IMR-90 (cell line): ENCODE data around the gene PDXK. TPM values are rescaled to one million over a fixed set of nuclear protein-coding genes. Genes with fewer than 3 reads are reported as not detected.
A peak's percentile ranks its signal among the peaks of the same experiment; 100 is the strongest.
"Not testable (repeated sequence)": the region's sequence is repeated elsewhere in the genome, so short reads cannot be mapped to it uniquely, and the experiment has no call there.

Experiments
- ATAC-seq: fragments of 200-7000 bp; cut with Tn5 transposase; 2 replicates; pipeline ENCODE4 v1.9.1; 2020; ENCODE audit warnings: low read depth, mild to moderate bottlenecking, moderate library complexity
- BruUV-seq: library from RNA; stranded (reverse); fragments of 400-500 nt; replicated peaks from 2 replicates; lab custom pipeline; 2021; lab: Mats Ljungman, UMichigan
- CTCF ChIA-PET: fragments of 300-600 bp; formaldehyde crosslinking; extraction: SDS; loops from one replicate; lab custom pipeline; 2021; ENCODE audit warnings: antibody characterized with exemption; lab: Yijun Ruan, JAX
- POLR2A ChIA-PET: fragments of 300-600 bp; sonication (Branson Sonifier 250); formaldehyde crosslinking; loops from one replicate; lab custom pipeline; 2022; ENCODE audit warnings: antibody characterized with exemption; ENCODE audit not compliant: unreplicated experiment; lab: Charles Lee
- DNase-seq: peaks from one replicate; pipeline ENCODE4 v3.0.0; 2013
- H2AFZ ChIP-seq: replicated peaks from 2 replicates; pipeline ENCODE3; 2013; ENCODE audit warnings: low read length, mild to moderate bottlenecking; ENCODE audit not compliant: poor library complexity
- H2AK5ac ChIP-seq: 2 replicates; pipeline ENCODE4 v1.6.1; 2013; ENCODE audit warnings: low read depth, low read length, inconsistent platforms
- H2AK9ac ChIP-seq: replicated peaks from 2 replicates; pipeline ENCODE3; 2013; ENCODE audit warnings: mild to moderate bottlenecking, low read depth, low read length, moderate library complexity; ENCODE audit not compliant: poor library complexity
- H2BK120ac ChIP-seq: 2 replicates; pipeline ENCODE4 v1.6.1; 2013; ENCODE audit warnings: low read depth, low read length, inconsistent platforms
- H2BK15ac ChIP-seq: 3 replicates; pipeline ENCODE4 v1.6.1; 2013; ENCODE audit warnings: low read depth, low read length, inconsistent platforms
- H2BK20ac ChIP-seq: 2 replicates; pipeline ENCODE4 v1.6.1; 2013; ENCODE audit warnings: low read depth, mild to moderate bottlenecking, inconsistent platforms, low read length, moderate library complexity
- H2BK5ac ChIP-seq: 2 replicates; pipeline ENCODE4 v1.6.1; 2013; ENCODE audit warnings: mild to moderate bottlenecking, low read depth, low read length, inconsistent platforms; ENCODE audit not compliant: poor library complexity, severe bottlenecking
- H3K14ac ChIP-seq: replicated peaks from 2 replicates; pipeline ENCODE4 v1.6.1; 2013; ENCODE audit warnings: low read depth, low read length, inconsistent platforms
- H3K18ac ChIP-seq: 2 replicates; pipeline ENCODE4 v1.6.1; 2013; ENCODE audit warnings: low read depth, low read length, control low read depth
- H3K23ac ChIP-seq: 2 replicates; pipeline ENCODE4 v1.6.1; 2013; ENCODE audit warnings: low read depth, low read length, inconsistent platforms
- H3K27ac ChIP-seq: 2 replicates; pipeline ENCODE4 v1.5.1; 2013; ENCODE audit warnings: mild to moderate bottlenecking, control low read depth, low read length; ENCODE audit not compliant: insufficient read depth
- H3K27me3 ChIP-seq: 2 replicates; pipeline ENCODE4 v1.6.1; 2013; ENCODE audit warnings: low read length; ENCODE audit not compliant: control insufficient read depth, insufficient read depth
- H3K36me3 ChIP-seq: 2 replicates; pipeline ENCODE4 v1.6.1; 2013; ENCODE audit warnings: low read length, mixed read lengths; ENCODE audit not compliant: control insufficient read depth, insufficient read depth
- H3K4ac ChIP-seq: 2 replicates; pipeline ENCODE4 v1.6.1; 2013; ENCODE audit warnings: low read depth, low read length, inconsistent platforms
- H3K4me1 ChIP-seq: 2 replicates; pipeline ENCODE4 v1.6.1; 2013; ENCODE audit warnings: low read length, mixed read lengths; ENCODE audit not compliant: control insufficient read depth, insufficient read depth
- H3K4me2 ChIP-seq: 2 replicates; pipeline ENCODE4 v1.6.1; 2013; ENCODE audit warnings: low read depth, mild to moderate bottlenecking, control low read depth, low read length, moderate library complexity
- H3K4me3 ChIP-seq: 2 replicates; pipeline ENCODE4 v1.5.1; 2013; ENCODE audit warnings: low read depth, mild to moderate bottlenecking, control low read depth, low read length, moderate library complexity; ENCODE audit not compliant: insufficient read depth
- H3K56ac ChIP-seq: 2 replicates; pipeline ENCODE4 v1.6.1; 2013; ENCODE audit warnings: low read length, inconsistent platforms; ENCODE audit not compliant: insufficient read depth; ENCODE audit errors: extremely low read depth
- H3K79me1 ChIP-seq, 2 experiments: 2 replicates each; pipeline ENCODE4 v1.6.1; 2013; ENCODE audit warnings: low read length in 2 of 2, inconsistent platforms in 1 of 2, low read depth in 1 of 2
- H3K9ac ChIP-seq: 2 replicates; pipeline ENCODE4 v1.6.1; 2013; ENCODE audit warnings: low read depth, low read length, control low read depth
- H3K9me1 ChIP-seq: 2 replicates; pipeline ENCODE4 v1.6.1; 2013; ENCODE audit warnings: low read length, inconsistent platforms; ENCODE audit not compliant: insufficient read depth
- H3K9me3 ChIP-seq: 2 replicates; pipeline ENCODE4 v1.6.1; 2013; ENCODE audit warnings: low read length; ENCODE audit not compliant: control insufficient read depth, insufficient read depth
- H4K20me1 ChIP-seq: 2 replicates; pipeline ENCODE4 v1.6.1; 2013; ENCODE audit warnings: low read length, inconsistent platforms; ENCODE audit not compliant: insufficient read depth
- H4K5ac ChIP-seq: 2 replicates; pipeline ENCODE4 v1.6.1; 2013; ENCODE audit warnings: mild to moderate bottlenecking, low read depth, low read length, control low read depth
- H4K8ac ChIP-seq, 2 experiments: 2 replicates each; pipeline ENCODE4 v1.6.1; 2013; ENCODE audit warnings: low read depth in 2 of 2, low read length in 2 of 2, control low read depth in 1 of 2, inconsistent platforms in 1 of 2
- H4K91ac ChIP-seq: 2 replicates; pipeline ENCODE4 v1.6.1; 2013; ENCODE audit warnings: low read depth, low read length, inconsistent platforms; ENCODE audit not compliant: insufficient read depth
- CEBPB ChIP-seq: IDR thresholded peaks from 2 replicates; pipeline ENCODE4 v1.6.1; 2012; ENCODE audit warnings: low read depth, low read length, improper control_type of control experiment
- CHD1 ChIP-seq: IDR thresholded peaks from 2 replicates; pipeline ENCODE4 v1.6.1; 2012; ENCODE audit warnings: low read depth, low read length, improper control_type of control experiment
- FOS ChIP-seq: fragments of 150-350 bp; IDR thresholded peaks from 2 replicates; pipeline ENCODE4 v1.6.1; 2016; ENCODE audit warnings: low read depth, low read length
- MAFK ChIP-seq: IDR thresholded peaks from 2 replicates; pipeline ENCODE4 v1.6.1; 2012; ENCODE audit warnings: low read depth, low read length, improper control_type of control experiment
- RAD21 ChIP-seq: IDR thresholded peaks from 2 replicates; pipeline ENCODE4 v1.6.1; 2012; ENCODE audit warnings: low read length, improper control_type of control experiment
- SMC3 ChIP-seq: fragments of 150-350 bp; IDR thresholded peaks from 2 replicates; pipeline ENCODE4 v1.6.1; 2016; ENCODE audit warnings: low read depth, mild to moderate bottlenecking, antibody characterized with exemption, low read length, moderate library complexity
- WGBS, 2 experiments: methylation state at CpG; one replicate each; pipeline versions ENCODE4 v1.1.5 to v1.1.7; 2013; ENCODE audit warnings: missing lambda C conversion rate in 2 of 2; ENCODE audit not compliant: insufficient read length in 1 of 2; ENCODE audit errors: extremely low coverage in 2 of 2; 5-methylcytosine and 5-hydroxymethylcytosine counted together
- dilution Hi-C: fragments of 300-500 bp; cut with HindIII; formaldehyde crosslinking; loops from one replicate; pipeline ENCODE4 v1.14.3; 2018; ENCODE audit warnings: low sequenced_read_pairs; ENCODE audit not compliant: unreplicated experiment
- in situ Hi-C: fragments of 300-500 bp; cut with MboI; formaldehyde crosslinking; loops from 3 replicates; pipeline ENCODE4 v1.14.3; 2019; ENCODE audit warnings: low sequenced_read_pairs, inconsistent platforms, mixed read lengths
- intact Hi-C: fragments of 100-400 bp; cut with micrococcal nuclease; formaldehyde crosslinking; loops from 2 replicates; pipeline ENCODE4 v1.10.0; 2022
- polyA plus RNA-seq, 3 experiments: library from polyadenylated mRNA; depleted of rRNA; stranded (reverse); fragments of >200 nt; gene quantifications; 2 replicates each; pipeline ENCODE4 v1.2.3, GENCODE V29; 2012; ENCODE audit warnings: low replicate concordance in 1 of 3
- total RNA-seq: library from RNA; depleted of rRNA; stranded (reverse); fragments of >200 nt; gene quantifications from 2 replicates; pipeline ENCODE4 v1.2.3, GENCODE V29; 2012

PDXK gene
- total and polyA plus RNA-seq, 2 of the 4 experiments (the other 2 are of a cell fraction) = 155 to 312 TPM

DNA sequence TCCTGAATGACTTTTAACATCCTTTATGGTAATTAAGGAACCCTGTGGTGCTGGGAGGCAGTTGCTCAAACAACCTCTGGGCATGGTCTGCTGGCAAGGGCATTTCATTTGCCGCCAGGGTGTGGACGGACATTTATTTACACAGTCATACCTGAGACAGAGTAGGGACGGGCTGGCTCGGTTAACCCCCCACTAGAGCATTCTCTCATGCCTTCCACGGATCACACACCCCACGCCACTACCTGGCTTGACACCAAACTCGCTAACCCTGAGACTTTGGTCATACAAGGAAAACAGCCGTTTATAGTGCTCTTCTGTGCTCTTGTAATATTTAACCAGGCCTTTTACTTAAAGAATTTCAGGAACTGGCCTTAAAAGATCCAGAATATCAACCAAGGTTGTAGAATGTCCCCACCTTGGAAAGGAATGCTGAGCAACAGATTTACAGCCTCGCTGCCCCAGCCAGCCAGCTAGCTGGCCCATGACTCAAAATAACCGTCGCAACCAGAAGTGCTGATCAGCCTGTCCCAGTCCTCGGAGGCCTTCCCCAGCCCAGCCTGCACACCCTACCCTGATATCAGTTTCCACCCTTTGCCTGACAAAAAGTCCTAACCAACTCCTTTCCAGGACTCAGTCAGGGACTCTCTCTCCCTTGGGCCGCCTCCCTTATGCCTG lies 6.5 kb upstream of the PDXK start:
- no peak overlapping the region for H2AK5ac ChIP-seq
- H3K36me3 ChIP-seq = no peaks in the 10 kb centered on the region
- H4K20me1 ChIP-seq = no peaks in the 10 kb centered on the region
- no peak overlapping the region for H3K14ac ChIP-seq
- peaks cover 2% of the 10 kb centered on the region; the same call in 1 of the 2 replicates for H3K9me3 ChIP-seq
- DNase-seq (peak; percentile 32), ATAC-seq (peak; percentile 53)
- WGBS, 2 experiments = 70% methylated on average over 5 of the region's 13 CpGs; no CpG with 5 or more reads in 1 of the 2 experiments
- no peak overlapping the region for H3K4ac ChIP-seq
- H2BK15ac ChIP-seq = no peak overlapping the region
- no peak overlapping the region for H3K56ac ChIP-seq
- H3K79me1 ChIP-seq = no peaks in the 10 kb centered on the region
- no peak overlapping the region for H2BK120ac ChIP-seq
- in situ Hi-C loops (no loop called here), intact Hi-C loops (no loop called here), dilution Hi-C loops (no loop called here)
- no peak overlapping the region for H3K4me2 ChIP-seq
- H3K18ac ChIP-seq = no peak overlapping the region
- ChIA-PET POLR2A (no interaction called here), CTCF (no interaction called here)
- no peak overlapping the region for H3K23ac ChIP-seq
- no peak overlapping the region for H3K27ac ChIP-seq
- H2BK5ac ChIP-seq = no peak overlapping the region
- H4K91ac ChIP-seq = no peak overlapping the region
- H3K4me1 ChIP-seq = peaks cover 3% of the 10 kb centered on the region; the same call in 1 of the 2 replicates
- H3K9ac ChIP-seq = no peak overlapping the region
- H3K4me3 ChIP-seq = no peak overlapping the region
- H4K5ac ChIP-seq = no peak overlapping the region
- no peak for TF ChIP-seq SMC3
- TF ChIP-seq CHD1 = no peak
- TF ChIP-seq RAD21 = no peak
- TF ChIP-seq CEBPB = no peak
- TF ChIP-seq FOS = no peak
- no peak for TF ChIP-seq MAFK
- peak overlapping the region; percentile 58 for H2AFZ ChIP-seq
- no peaks in the 10 kb centered on the region for H3K9me1 ChIP-seq
- no peak overlapping the region for H2BK20ac ChIP-seq
- no TSS peak for BruUV-seq
- no peak overlapping the region for H2AK9ac ChIP-seq
- no peaks in the 10 kb centered on the region; the same call in 1 of the 2 replicates for H3K27me3 ChIP-seq
- no peak overlapping the region for H4K8ac ChIP-seq

DNA sequence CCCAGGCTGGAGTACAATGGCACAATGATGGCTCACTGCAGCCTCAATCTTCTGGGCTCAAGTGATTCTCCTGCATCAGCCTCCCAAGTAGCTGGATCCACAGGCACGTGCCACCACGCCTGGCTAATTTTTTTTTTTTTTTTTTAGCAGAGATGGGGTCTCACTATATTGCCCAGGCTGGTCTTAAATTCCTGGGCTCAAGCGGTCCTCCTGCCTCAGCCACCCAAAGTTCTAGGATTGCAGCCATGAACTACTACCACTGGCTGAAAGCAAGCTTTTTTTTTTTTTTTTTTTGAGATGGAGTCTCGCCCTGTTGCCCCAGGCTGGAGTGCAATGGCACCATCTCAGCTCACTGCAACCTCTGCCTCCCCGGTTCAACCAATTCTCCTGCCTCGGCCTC lies 5.8 kb upstream of the PDXK start:
- H3K23ac ChIP-seq, H3K14ac ChIP-seq, H2AK9ac ChIP-seq, CTCF ChIA-PET, POLR2A ChIA-PET, H3K18ac ChIP-seq, H3K4me3 ChIP-seq, dilution Hi-C loops, H2AK5ac ChIP-seq, in situ Hi-C loops, H3K56ac ChIP-seq, H3K9me1 ChIP-seq, H3K36me3 ChIP-seq, H3K9ac ChIP-seq, H4K5ac ChIP-seq, H2BK5ac ChIP-seq, H4K20me1 ChIP-seq, H3K4ac ChIP-seq, BruUV-seq, H2BK120ac ChIP-seq, H3K4me1 ChIP-seq, H3K27ac ChIP-seq, intact Hi-C loops, H3K9me3 ChIP-seq, H2AFZ ChIP-seq, H4K8ac ChIP-seq, H2BK20ac ChIP-seq, H3K79me1 ChIP-seq, DNase-seq, H4K91ac ChIP-seq, H3K27me3 ChIP-seq, ATAC-seq, H2BK15ac ChIP-seq, H3K4me2 ChIP-seq: not testable (repeated sequence)
- WGBS, 2 experiments = 100% methylated on average over 1 of the region's 6 CpGs; no CpG with 5 or more reads in 1 of the 2 experiments
